ENCODE results near the gene IL20RA. TPM values are rescaled to one million over a fixed set of nuclear protein-coding genes. Genes with fewer than 3 reads are reported as not detected.

IL20RA gene
- polyA plus RNA-seq, 4 donors = 1.0 to 1.6 (median 1.5) TPM

DNA sequence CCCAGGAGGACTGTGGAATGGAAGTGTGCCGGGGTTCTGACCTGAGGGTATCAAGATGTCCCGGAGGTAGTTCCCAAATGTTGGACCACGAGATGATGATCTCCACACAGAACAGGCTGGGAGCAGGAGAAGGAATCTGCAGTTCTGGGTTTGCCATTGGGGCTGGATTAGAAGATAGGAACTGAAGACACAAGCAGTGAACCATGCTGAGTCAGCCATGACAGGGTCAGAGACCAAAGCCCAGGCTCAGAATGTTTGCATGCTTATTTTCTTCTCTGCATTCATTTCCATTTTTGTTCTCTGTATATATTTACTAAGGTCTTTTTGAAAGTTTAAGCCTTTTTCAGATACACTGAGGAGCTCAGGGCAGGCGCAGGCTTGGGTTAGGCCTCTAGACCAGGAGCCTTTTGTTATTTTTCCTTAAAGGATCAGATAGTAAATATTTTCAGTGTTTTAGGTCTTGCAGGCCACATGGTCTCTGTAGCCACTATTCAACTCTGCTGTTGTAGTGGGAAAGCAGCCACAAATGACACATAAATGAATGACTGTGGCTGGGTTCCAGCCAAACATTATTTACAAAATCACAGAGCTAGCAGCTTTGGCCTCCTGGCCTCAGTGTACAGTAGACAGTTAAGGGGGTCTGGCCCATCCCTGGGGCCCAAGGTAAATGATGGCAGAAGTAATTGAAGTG is 94.2 kb downstream of the IL20RA start:
- DNase-seq (ENCODE audit: low read depth in 4 of 4, low spot score in 2 of 4) = no peak

Other genes starting within 250 kb of the IL20RA start
- 10 to 100 TPM; 11.4 to 15.8 (median 13.8) TPM for gene PEX7, start 222.4 kb downstream of the IL20RA start, polyA plus RNA-seq (ENCODE audit: insufficient read length in 4 of 4)
- under 1 TPM; 0.06 to 0.14 (median 0.10) TPM for gene SLC35D3, start 122.7 kb downstream of the IL20RA start, polyA plus RNA-seq (ENCODE audit: insufficient read length in 4 of 4)
- not detected for gene IL22RA2, start 128.7 kb upstream of the IL20RA start, polyA plus RNA-seq (ENCODE audit: insufficient read length in 4 of 4)
- gene IFNGR1, start 174.4 kb upstream of the IL20RA start, polyA plus RNA-seq (ENCODE audit: insufficient read length in 4 of 4) = 10 to 100 TPM; 52.0 to 69.5 (median 57.8) TPM